Ishikawa (cell line): ENCODE results near the gene ZG16B.

Source experiments
- CEBPB ChIP-seq: IDR thresholded peaks from 2 replicates; pipeline ENCODE4 v1.6.1; 2012
- CREB1 ChIP-seq: IDR thresholded peaks from 2 replicates; pipeline ENCODE4 v1.6.1; 2012; ENCODE audit warnings: low read depth
- EGR1 ChIP-seq: IDR thresholded peaks from 2 replicates; pipeline ENCODE4 v1.6.1; 2012
- EP300 ChIP-seq: IDR thresholded peaks from 2 replicates; pipeline ENCODE4 v1.6.1; 2012; ENCODE audit warnings: borderline replicate concordance
- FOXM1 ChIP-seq: IDR thresholded peaks from 2 replicates; pipeline ENCODE4 v1.6.1; 2012; ENCODE audit warnings: low read depth, borderline replicate concordance
- RAD21 ChIP-seq: IDR thresholded peaks from 2 replicates; pipeline ENCODE4 v1.6.1; 2012; ENCODE audit warnings: low read depth
- TAF1 ChIP-seq: IDR thresholded peaks from 2 replicates; pipeline ENCODE4 v1.6.1; 2012; ENCODE audit warnings: low read depth, mild to moderate bottlenecking
- TCF12 ChIP-seq: IDR thresholded peaks from 2 replicates; pipeline ENCODE4 v1.6.1; 2012; ENCODE audit warnings: low read depth
- TEAD4 ChIP-seq: IDR thresholded peaks from 2 replicates; pipeline ENCODE4 v1.6.1; 2012
- YY1 ChIP-seq: IDR thresholded peaks from 2 replicates; pipeline ENCODE4 v1.6.1; 2012; ENCODE audit warnings: low read depth
- ZBTB7A ChIP-seq: IDR thresholded peaks from 2 replicates; pipeline ENCODE4 v1.6.1; 2012; ENCODE audit warnings: low read depth
- TF ChIP-seq, protein P1 (sequence below): IDR thresholded peaks from 2 replicates; pipeline ENCODE4 v1.6.1; 2012; ENCODE audit warnings: low read depth, mild to moderate bottlenecking
- TF ChIP-seq, protein P2 (sequence below): IDR thresholded peaks from 2 replicates; pipeline ENCODE4 v1.6.1; 2012
- TF ChIP-seq, protein P3 (sequence below): IDR thresholded peaks from 2 replicates; pipeline ENCODE4 v1.6.1; 2012

DNA sequence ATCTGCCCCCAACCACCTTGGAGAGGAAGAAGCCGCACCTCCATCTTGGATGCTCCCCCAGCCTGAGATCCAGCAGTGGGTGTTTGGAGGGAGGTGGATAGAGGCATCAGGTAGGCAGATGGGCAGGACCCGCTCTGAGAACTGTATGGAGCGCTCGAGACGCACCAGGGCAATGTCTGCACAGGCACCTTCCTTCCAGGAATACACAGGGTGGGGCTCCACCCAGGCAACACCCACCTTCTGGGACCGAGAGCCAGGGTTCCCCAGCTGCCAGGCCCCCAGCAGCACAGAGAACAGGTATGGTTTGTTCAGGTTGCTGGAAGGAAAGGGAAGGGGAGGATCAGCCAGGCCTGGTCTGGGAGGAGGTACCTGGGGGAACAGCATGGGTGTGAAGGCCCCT lies 25.4 kb downstream of the ZG16B start:
- TF ChIP-seq YY1 (no peak), CREB1 (no peak), FOXM1 (no peak), ZBTB7A (no peak), EP300 (no peak), RAD21 (no peak), EGR1 (no peak), TAF1 (no peak), CEBPB (no peak), TCF12 (no peak), TEAD4 (no peak)
- TF ChIP-seq, protein P1, sequence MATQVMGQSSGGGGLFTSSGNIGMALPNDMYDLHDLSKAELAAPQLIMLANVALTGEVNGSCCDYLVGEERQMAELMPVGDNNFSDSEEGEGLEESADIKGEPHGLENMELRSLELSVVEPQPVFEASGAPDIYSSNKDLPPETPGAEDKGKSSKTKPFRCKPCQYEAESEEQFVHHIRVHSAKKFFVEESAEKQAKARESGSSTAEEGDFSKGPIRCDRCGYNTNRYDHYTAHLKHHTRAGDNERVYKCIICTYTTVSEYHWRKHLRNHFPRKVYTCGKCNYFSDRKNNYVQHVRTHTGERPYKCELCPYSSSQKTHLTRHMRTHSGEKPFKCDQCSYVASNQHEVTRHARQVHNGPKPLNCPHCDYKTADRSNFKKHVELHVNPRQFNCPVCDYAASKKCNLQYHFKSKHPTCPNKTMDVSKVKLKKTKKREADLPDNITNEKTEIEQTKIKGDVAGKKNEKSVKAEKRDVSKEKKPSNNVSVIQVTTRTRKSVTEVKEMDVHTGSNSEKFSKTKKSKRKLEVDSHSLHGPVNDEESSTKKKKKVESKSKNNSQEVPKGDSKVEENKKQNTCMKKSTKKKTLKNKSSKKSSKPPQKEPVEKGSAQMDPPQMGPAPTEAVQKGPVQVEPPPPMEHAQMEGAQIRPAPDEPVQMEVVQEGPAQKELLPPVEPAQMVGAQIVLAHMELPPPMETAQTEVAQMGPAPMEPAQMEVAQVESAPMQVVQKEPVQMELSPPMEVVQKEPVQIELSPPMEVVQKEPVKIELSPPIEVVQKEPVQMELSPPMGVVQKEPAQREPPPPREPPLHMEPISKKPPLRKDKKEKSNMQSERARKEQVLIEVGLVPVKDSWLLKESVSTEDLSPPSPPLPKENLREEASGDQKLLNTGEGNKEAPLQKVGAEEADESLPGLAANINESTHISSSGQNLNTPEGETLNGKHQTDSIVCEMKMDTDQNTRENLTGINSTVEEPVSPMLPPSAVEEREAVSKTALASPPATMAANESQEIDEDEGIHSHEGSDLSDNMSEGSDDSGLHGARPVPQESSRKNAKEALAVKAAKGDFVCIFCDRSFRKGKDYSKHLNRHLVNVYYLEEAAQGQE: no peak
- TF ChIP-seq, protein P2, sequence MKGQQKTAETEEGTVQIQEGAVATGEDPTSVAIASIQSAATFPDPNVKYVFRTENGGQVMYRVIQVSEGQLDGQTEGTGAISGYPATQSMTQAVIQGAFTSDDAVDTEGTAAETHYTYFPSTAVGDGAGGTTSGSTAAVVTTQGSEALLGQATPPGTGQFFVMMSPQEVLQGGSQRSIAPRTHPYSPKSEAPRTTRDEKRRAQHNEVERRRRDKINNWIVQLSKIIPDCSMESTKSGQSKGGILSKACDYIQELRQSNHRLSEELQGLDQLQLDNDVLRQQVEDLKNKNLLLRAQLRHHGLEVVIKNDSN: no peak
- TF ChIP-seq, protein P3, sequence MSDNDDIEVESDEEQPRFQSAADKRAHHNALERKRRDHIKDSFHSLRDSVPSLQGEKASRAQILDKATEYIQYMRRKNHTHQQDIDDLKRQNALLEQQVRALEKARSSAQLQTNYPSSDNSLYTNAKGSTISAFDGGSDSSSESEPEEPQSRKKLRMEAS: no peak
